Esophagus muscularis mucosa (tissue), 4 donors: ENCODE data around the gene AANAT. TPM values are rescaled to one million over a fixed set of nuclear protein-coding genes. Genes with fewer than 3 reads are reported as not detected.
"Not testable (repeated sequence)": the region's sequence is repeated elsewhere in the genome, so short reads cannot be mapped to it uniquely, and the experiment has no call there.

Source experiments
- DNase-seq: peaks from one replicate; pipeline ENCODE4 v3.0.0-alpha.2; 2017; ENCODE audit errors: extremely low spot score
- H3K27ac ChIP-seq, 4 donors: fragments of 200-600 bp; sonication (generic); replicated peaks in 1 of 4; 1 replicate in 3 of 4; 2 replicates in 1 of 4; pipeline ENCODE4 v1.5.1; 2016 to 2019; ENCODE audit warnings: mild to moderate bottlenecking in 1 of 4
- H3K27me3 ChIP-seq, 4 donors: fragments of 200-600 bp; sonication (generic); one replicate each; pipeline versions ENCODE4 v1.5.1 to v1.6.0; 2016 to 2019
- H3K36me3 ChIP-seq, 4 donors: fragments of 200-600 bp; sonication (generic); one replicate each; pipeline ENCODE4 v1.5.1; 2016 to 2019
- H3K4me1 ChIP-seq, 4 donors: fragments of 200-600 bp; sonication (generic); one replicate each; pipeline ENCODE4 v1.5.1; 2016 to 2019
- H3K4me3 ChIP-seq, 4 donors: fragments of 200-600 bp; sonication (generic); 1 replicate in 2 of 4; 2 replicates in 2 of 4; pipeline ENCODE4 v1.5.1; 2016 to 2019; ENCODE audit warnings: mild to moderate bottlenecking in 4 of 4, moderate library complexity in 1 of 4
- H3K9me3 ChIP-seq, 4 donors: fragments of 200-600 bp; sonication (generic); 1 replicate in 3 of 4; 2 replicates in 1 of 4; pipeline ENCODE4 v1.5.1; 2016 to 2019
- EP300 ChIP-seq: sonication (generic); formaldehyde crosslinking; IDR thresholded peaks from one replicate; pipeline ENCODE4 v1.6.1; 2017; ENCODE audit warnings: antibody characterized with exemption
- POLR2A ChIP-seq: fragments of 450-650 bp; IDR thresholded peaks from one replicate; pipeline ENCODE4 v1.6.1; 2017; ENCODE audit warnings: antibody characterized with exemption, moderate library complexity, mild to moderate bottlenecking, low read depth
- POLR2AphosphoS5 ChIP-seq, 2 donors: sonication (generic); formaldehyde crosslinking; IDR thresholded peaks; one replicate each; pipeline ENCODE4 v1.6.1; 2017; ENCODE audit warnings: antibody characterized with exemption in 2 of 2
- WGBS: methylation state at CpG from one replicate; pipeline ENCODE4 v1.1.5; 2018; 5-methylcytosine and 5-hydroxymethylcytosine counted together
- intact Hi-C: fragments of 100-400 bp; cut with DNase I; formaldehyde crosslinking; loops from one replicate; pipeline ENCODE4 v1.15.1; 2023
- total RNA-seq, 4 donors: library from RNA; depleted of rRNA; stranded (reverse); fragments of >200 nt; gene quantifications; one replicate each; pipeline versions ENCODE4 v1.1.0 to v1.2.1, GENCODE V29; 2016
- TF ChIP-seq, protein P1 (sequence below), 3 experiments: fragments of 200-600 bp in 2 of 3; fragments of 450-650 bp in 1 of 3; sonication (generic) in 2 of 3; IDR thresholded peaks; one replicate each; pipeline ENCODE4 v1.5.1; 2017 to 2019; ENCODE audit warnings: antibody characterized with exemption in 3 of 3, mild to moderate bottlenecking in 2 of 3, moderate library complexity in 1 of 3

AANAT gene
- total RNA-seq, 4 donors from 2014 or later = not detected

DNA sequence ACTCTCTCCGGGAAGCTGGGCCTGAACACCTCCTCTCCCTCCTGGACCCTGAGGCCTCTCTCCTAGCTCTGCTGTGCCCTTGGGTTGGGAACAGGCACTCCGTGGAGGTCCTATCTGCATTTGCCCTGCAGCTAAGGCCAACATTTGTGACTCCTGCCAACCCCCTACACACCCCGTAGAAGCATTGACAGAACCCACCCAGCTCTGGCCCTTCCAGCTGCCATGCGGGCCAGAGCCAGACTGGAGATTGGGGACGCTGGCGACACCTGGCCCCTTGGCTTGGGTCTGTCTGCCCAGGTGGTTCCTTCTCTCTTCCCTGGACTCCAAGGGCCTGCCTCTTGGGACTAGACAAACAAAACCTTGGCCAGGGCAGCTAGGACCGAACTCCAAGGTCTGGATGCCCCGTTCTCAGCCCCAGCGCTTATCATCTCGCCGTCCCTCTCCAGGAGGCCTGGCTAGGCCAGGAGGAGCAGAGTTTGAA lies 34.5 kb downstream of the AANAT start:
- TF ChIP-seq POLR2AphosphoS5 (IDR thresholded peaks at IDR 0.05) (no peak), POLR2A (no peak), EP300 (no peak)
- TF ChIP-seq, protein P1, sequence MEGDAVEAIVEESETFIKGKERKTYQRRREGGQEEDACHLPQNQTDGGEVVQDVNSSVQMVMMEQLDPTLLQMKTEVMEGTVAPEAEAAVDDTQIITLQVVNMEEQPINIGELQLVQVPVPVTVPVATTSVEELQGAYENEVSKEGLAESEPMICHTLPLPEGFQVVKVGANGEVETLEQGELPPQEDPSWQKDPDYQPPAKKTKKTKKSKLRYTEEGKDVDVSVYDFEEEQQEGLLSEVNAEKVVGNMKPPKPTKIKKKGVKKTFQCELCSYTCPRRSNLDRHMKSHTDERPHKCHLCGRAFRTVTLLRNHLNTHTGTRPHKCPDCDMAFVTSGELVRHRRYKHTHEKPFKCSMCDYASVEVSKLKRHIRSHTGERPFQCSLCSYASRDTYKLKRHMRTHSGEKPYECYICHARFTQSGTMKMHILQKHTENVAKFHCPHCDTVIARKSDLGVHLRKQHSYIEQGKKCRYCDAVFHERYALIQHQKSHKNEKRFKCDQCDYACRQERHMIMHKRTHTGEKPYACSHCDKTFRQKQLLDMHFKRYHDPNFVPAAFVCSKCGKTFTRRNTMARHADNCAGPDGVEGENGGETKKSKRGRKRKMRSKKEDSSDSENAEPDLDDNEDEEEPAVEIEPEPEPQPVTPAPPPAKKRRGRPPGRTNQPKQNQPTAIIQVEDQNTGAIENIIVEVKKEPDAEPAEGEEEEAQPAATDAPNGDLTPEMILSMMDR (IDR thresholded peaks at IDR 0.05) = no peak
- peak overlapping the region; percentile 77 to 85 (median 82) for H3K27ac ChIP-seq
- no peaks in the 10 kb centered on the region for H3K9me3 ChIP-seq
- peaks cover 41 to 58% (median 55%) of the 10 kb centered on the region in 4 donors for H3K4me1 ChIP-seq
- intact Hi-C loops = loop anchor here (10.0 kb wide), 1 partner anchor 197 kb away; the partner anchor contains the start of gene QRICH2
- no peaks in the 10 kb centered on the region for H3K36me3 ChIP-seq
- 72% methylated on average over 6 of the region's 11 CpGs for WGBS
- H3K4me3 ChIP-seq = peak overlapping the region; percentile 65 to 88 (median 68)
- no peak for DNase-seq
- H3K27me3 ChIP-seq = peaks cover 0 to 8% (median 0%) of the 10 kb centered on the region in 4 donors

DNA sequence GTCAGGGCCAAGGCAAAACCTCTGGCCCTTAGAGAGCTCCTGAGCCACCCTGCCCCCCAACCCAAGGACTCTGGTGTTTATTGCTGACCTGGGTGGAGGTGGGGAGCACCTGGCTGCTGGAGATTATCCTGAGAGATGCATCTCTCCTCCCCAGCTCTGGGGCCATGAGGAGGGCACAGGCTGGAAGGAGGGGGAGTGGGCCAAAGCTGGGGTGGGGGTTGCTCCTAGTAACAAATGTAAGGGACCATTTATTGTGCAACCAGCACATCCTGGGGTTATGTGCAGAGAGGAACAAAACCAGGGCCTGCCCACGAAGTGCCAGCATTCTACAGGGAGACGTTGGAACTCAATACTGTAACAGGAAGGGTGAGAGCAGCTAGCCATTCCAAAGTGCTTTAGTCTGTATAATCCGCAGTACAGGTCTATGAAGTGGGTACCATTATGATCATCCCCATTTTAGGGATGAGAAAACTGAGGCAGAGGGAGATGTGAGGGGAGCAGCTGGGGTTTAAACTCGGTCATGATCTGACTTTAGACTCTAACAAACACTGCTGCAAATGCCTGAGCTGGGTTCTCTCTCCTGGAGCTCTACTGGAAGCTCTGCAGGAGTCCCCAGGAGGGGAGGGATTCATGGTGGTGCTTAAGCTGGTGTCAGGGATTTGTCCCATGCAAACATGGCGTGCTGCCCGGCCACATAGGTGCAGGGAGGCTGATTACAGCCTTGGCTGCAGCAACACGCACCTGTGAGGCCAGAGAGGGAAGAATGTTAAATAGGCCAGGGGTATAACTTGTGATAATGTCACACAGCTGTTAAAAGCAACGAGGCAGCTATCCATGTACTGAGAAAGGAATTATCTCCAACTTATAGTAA lies 35.2 kb downstream of the AANAT start:
- 81% methylated on average over 8 of the region's 8 CpGs for WGBS
- Histone ChIP-seq H3K9me3 (no peaks in the 10 kb centered on the region), H3K36me3 (no peaks in the 10 kb centered on the region), H3K4me1 (peaks cover 34 to 52% (median 51%) of the 10 kb centered on the region in 4 donors), H3K27me3 (peaks cover 0 to 15% (median 0%) of the 10 kb centered on the region in 4 donors), H3K4me3 (no peak overlapping the region), H3K27ac (peak overlapping the region in 1 of 4 donors; percentile 77)
- intact Hi-C loops = loop anchor here (10.0 kb wide), 1 partner anchor 198 kb away; the partner anchor contains the start of gene QRICH2
- no peak for TF ChIP-seq POLR2AphosphoS5 (IDR thresholded peaks at IDR 0.05)
- no peak for TF ChIP-seq POLR2A
- no peak for TF ChIP-seq EP300
- TF ChIP-seq, protein P1 (IDR thresholded peaks at IDR 0.05) = no peak
- DNase-seq = no peak

DNA sequence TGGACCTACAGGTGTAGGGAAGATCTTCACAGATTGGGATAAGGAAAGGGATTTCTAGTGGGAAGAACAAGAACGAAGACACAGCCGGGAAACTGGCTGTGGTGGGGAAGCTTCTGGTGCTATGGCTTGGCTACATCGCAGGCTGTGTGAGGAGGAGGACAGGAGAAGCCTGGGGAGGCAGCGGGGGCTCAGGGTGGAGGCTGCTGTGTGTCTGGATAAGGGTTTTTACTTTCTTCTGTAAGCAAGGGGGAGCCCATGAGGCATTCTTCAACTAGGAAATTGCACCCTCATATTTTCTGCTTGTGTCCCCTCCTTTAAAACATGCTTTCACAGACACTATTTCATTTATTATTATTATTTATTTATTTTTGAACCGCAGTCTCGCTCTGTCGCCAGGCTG lies 36.7 kb downstream of the AANAT start:
- TF ChIP-seq POLR2A = no peak
- no peak for TF ChIP-seq EP300
- TF ChIP-seq, protein P1 (IDR thresholded peaks at IDR 0.05) = no peak
- no peak for TF ChIP-seq POLR2AphosphoS5 (IDR thresholded peaks at IDR 0.05)
- peaks cover 18 to 36% (median 35%) of the 10 kb centered on the region in 4 donors for H3K4me1 ChIP-seq
- H3K27me3 ChIP-seq = peaks cover 0 to 20% (median 0%) of the 10 kb centered on the region in 4 donors
- no peak overlapping the region for H3K4me3 ChIP-seq
- no peak for DNase-seq
- H3K27ac ChIP-seq = no peak overlapping the region
- no peaks in the 10 kb centered on the region for H3K9me3 ChIP-seq
- intact Hi-C loops = loop anchor here (10.0 kb wide), 1 partner anchor 199 kb away; the partner anchor contains the start of gene QRICH2
- WGBS = 77% methylated on average over 7 of the region's 7 CpGs
- no peaks in the 10 kb centered on the region for H3K36me3 ChIP-seq

DNA sequence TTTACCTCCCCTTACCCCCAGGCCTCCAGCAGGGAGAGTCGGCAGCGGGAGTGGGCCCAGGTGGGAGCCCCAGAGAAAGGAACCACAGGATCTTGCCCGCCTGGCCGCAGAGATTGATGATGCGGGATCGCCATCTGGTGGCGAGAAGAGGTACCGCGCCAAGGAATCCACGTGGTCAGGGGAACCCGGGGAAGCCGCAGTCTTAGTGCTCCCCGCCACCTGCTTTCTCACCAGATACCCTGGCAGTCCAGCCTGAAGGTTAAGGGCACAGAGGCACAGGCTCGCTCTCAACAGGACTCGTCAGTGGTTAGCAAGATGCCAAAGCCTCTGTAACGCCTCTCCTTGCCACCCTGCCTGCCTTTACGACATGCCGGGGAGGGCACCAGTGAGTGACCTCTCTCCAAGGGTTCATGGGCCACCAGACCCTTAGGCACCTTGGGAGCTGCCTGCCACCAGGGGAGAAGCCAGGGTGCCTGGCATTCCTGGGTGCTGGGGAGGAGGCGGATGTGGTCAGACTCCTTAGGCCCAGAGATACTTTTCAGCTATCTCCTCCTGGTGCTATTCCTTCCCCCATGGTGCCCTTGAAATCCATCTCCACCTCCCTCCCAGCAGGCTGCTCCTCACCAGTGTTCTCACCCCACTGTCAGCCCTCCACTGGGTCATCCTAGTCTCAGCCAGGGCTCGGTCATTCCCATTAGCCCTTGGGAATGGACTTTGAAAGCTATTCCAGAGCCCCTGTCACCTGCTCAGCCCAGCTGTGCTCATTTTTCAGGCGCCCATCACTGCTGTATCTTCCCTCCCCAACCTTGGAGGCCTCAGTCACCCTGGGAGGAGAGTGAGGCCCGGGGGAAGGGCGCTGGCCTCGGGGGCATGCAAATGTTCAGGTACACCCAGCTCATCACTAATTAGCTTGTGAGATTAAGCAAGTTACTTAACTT lies 39.3 kb downstream of the AANAT start:
- Histone ChIP-seq H3K36me3 (no peaks in the 10 kb centered on the region), H3K27me3 (peaks cover 0 to 20% (median 0%) of the 10 kb centered on the region in 4 donors), H3K9me3 (no peaks in the 10 kb centered on the region), H3K4me1 (peaks cover 12 to 24% (median 14%) of the 10 kb centered on the region in 4 donors), H3K4me3 (no peak overlapping the region), H3K27ac (no peak overlapping the region)
- intact Hi-C loops = loop anchor here (1.0 to 10.0 kb wide), 3 partner anchors 40 to 202 kb away; partner anchors contain the start of gene QRICH2
- DNase-seq = no peak
- TF ChIP-seq EP300 (no peak), POLR2AphosphoS5 (IDR thresholded peaks at IDR 0.05) (peak in 1 of 2 donors; percentile 50)
- TF ChIP-seq, protein P1 (IDR thresholded peaks at IDR 0.05) = peak in 2 of 3 experiments; percentile 95 to 96
- 26% methylated on average over 23 of the region's 24 CpGs for WGBS

DNA sequence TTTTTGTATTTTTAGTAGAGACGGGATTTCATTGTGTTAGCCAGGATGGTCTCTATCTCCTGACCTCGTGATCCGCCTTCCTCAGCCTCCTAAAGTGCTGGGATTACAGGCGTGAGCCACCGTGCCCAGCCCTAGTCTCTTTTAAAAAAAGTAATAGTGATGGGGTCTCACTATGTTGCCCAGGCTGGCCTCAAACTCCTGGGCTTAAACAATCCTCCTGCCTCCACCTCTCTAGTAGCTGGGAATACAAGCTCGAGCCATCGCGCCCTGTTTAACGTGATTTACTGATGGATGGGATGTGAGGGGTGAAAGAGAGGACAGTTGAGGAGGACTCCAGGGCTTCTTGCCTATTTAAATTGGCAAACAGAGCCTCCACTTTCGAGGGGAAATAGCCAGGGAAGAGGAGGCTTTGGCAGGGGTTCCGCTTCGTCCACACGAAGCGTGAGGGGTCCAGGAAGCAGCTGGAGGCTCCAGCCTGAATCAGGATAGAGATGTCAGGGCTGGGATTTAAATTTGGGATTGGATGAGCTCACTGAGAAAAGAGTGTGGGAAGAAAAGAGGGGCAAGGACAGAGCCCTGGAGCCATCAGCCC lies 41.2 kb downstream of the AANAT start:
- intact Hi-C loops = loop anchor here (10.0 kb wide), 1 partner anchor 204 kb away; the partner anchor contains the start of gene QRICH2

More for the DNA sequence above, 41.2 kb downstream of the AANAT start:
- not testable (repeated sequence) for DNase-seq, H3K27ac ChIP-seq, H3K9me3 ChIP-seq, H3K4me3 ChIP-seq, H3K36me3 ChIP-seq
- 51% methylated on average over 14 of the region's 14 CpGs for WGBS
- H3K27me3 ChIP-seq = peaks cover 0 to 20% (median 0%) of the 10 kb centered on the region in 4 donors
- H3K4me1 ChIP-seq = peaks cover 6 to 17% (median 8%) of the 10 kb centered on the region in 4 donors
